HFFc6 (cell line): Measurements from ENCODE around the gene CDC73. TPM values are rescaled to one million over a fixed set of nuclear protein-coding genes. Genes with fewer than 3 reads are reported as not detected.
"Not testable (repeated sequence)": the region's sequence is repeated elsewhere in the genome, so short reads cannot be mapped to it uniquely, and the experiment has no call there.

Source experiments
- DNase-seq: peaks from one replicate; pipeline ENCODE4 v3.0.0-alpha.2; 2018
- H3K27ac Mint-ChIP-seq: 2 replicates; pipeline ENCODE4 v1.8.0; 2020; ENCODE audit warnings: mild to moderate bottlenecking, mixed read lengths
- H3K27me3 Mint-ChIP-seq: 2 replicates; pipeline ENCODE4 v1.8.0; 2021; ENCODE audit warnings: mild to moderate bottlenecking, moderate library complexity, mixed read lengths; ENCODE audit not compliant: insufficient read depth
- H3K36me3 Mint-ChIP-seq: 2 replicates; pipeline ENCODE4 v1.8.0; 2021; ENCODE audit warnings: low read depth, mixed read lengths
- H3K4me1 Mint-ChIP-seq: 2 replicates; pipeline ENCODE4 v1.8.0; 2020; ENCODE audit warnings: low read depth, mixed read lengths
- H3K4me3 Mint-ChIP-seq: 2 replicates; pipeline ENCODE4 v1.8.0; 2020; ENCODE audit warnings: mild to moderate bottlenecking, moderate library complexity, mixed read lengths
- H3K9me3 Mint-ChIP-seq: 2 replicates; pipeline ENCODE4 v1.8.0; 2020; ENCODE audit warnings: mild to moderate bottlenecking, mixed read lengths
- CTCF ChIP-seq: fragments of 200-600 bp; sonication (generic); IDR thresholded peaks from 2 replicates; pipeline ENCODE4 v1.5.0; 2021; ENCODE audit warnings: antibody characterized with exemption, mild to moderate bottlenecking
- total RNA-seq, 6 experiments: library from RNA; stranded (reverse); fragmentation: NEBNext Ultra II Directional; extraction: Animal tissue kit (Norgen Biotek cat#: 25700); gene quantifications; 2 replicates in 1 of 6; 3 replicates in 5 of 6; pipeline ENCODE4 v1.2.3, GENCODE V29; 2021

Gene CDC73
- total RNA-seq, 6 experiments from 2014 or later = 62.8 to 71.6 (median 65.2) TPM

- TF ChIP-seq CTCF = no peak
- Mint-ChIP-seq H3K9me3 (peaks cover 4% of the 10 kb centered on the region; the same call in 1 of the 2 replicates), H3K27me3 (peaks cover 3% of the 10 kb centered on the region), H3K36me3 (peaks cover 5% of the 10 kb centered on the region; the same call in 1 of the 2 replicates), H3K27ac (peak overlapping the region; percentile 29; the same call in 1 of the 2 replicates), H3K4me1 (peaks cover 59% of the 10 kb centered on the region), H3K4me3 (no peak overlapping the region)
- no peak for DNase-seq
Measured at GRCh38 chr1:193113992-193114332, 7.9 kb upstream of the CDC73 start.

- H3K27me3 Mint-ChIP-seq = peaks cover 3% of the 10 kb centered on the region
- TF ChIP-seq CTCF = no peak
- peaks cover 5% of the 10 kb centered on the region; the same call in 1 of the 2 replicates for H3K36me3 Mint-ChIP-seq
- H3K4me3 Mint-ChIP-seq = no peak overlapping the region
- H3K9me3 Mint-ChIP-seq = peaks cover 4% of the 10 kb centered on the region; the same call in 1 of the 2 replicates
- no peak for DNase-seq
- peaks cover 59% of the 10 kb centered on the region for H3K4me1 Mint-ChIP-seq
- H3K27ac Mint-ChIP-seq = no peak overlapping the region
Measured at GRCh38 chr1:193114485-193115095, 7.2 kb upstream of the CDC73 start.

GRCh38 chr1:193115629-193116227 lies 6.1 kb upstream of the CDC73 start:
- Mint-ChIP-seq H3K36me3 (peaks cover 5% of the 10 kb centered on the region; the same call in 1 of the 2 replicates), H3K4me1 (peaks cover 56% of the 10 kb centered on the region), H3K4me3 (peak overlapping the region; percentile 55), H3K27ac (peak overlapping the region; percentile 92), H3K9me3 (peaks cover 4% of the 10 kb centered on the region; the same call in 1 of the 2 replicates), H3K27me3 (peaks cover 3% of the 10 kb centered on the region)
- TF ChIP-seq CTCF = no peak
- DNase-seq = peak; percentile 98

GRCh38 chr1:193117167-193117566 lies 4.7 kb upstream of the CDC73 start:
- not testable (repeated sequence) for H3K27me3 Mint-ChIP-seq

GRCh38 chr1:193118194-193118593 lies 3.6 kb upstream of the CDC73 start:
- H3K4me1 Mint-ChIP-seq = peaks cover 43% of the 10 kb centered on the region
- H3K27me3 Mint-ChIP-seq = peaks cover 5% of the 10 kb centered on the region
- H3K9me3 Mint-ChIP-seq = peaks cover 4% of the 10 kb centered on the region; the same call in 1 of the 2 replicates
- TF ChIP-seq CTCF = no peak
- H3K4me3 Mint-ChIP-seq = no peak overlapping the region
- DNase-seq = no peak
- no peak overlapping the region for H3K27ac Mint-ChIP-seq
- peaks cover 11% of the 10 kb centered on the region for H3K36me3 Mint-ChIP-seq

More at GRCh38 chr1:193117167-193117566, 4.7 kb upstream of the CDC73 start:
- not testable (repeated sequence) for H3K9me3 Mint-ChIP-seq, H3K27ac Mint-ChIP-seq, H3K4me3 Mint-ChIP-seq, H3K36me3 Mint-ChIP-seq, DNase-seq
- peaks cover 48% of the 10 kb centered on the region for H3K4me1 Mint-ChIP-seq
